ENCODE results near the gene OCA2.

Gene OCA2

DNA sequence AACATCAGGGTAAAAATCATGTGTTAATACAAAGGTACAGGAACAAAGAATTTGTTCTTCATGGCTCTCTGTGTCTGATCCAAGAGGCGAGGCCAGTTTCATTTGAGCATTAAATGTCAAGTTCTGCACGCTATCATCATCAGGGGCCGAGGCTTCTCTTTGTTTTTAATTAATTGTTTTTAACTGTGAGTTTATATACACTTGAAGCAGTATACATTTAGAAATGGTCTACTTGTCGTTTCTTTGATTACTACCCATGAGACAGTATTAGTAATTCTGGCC is 21.2 kb upstream of the OCA2 start:
- DNase-seq (ENCODE audit: low spot score), result no peak

DNA sequence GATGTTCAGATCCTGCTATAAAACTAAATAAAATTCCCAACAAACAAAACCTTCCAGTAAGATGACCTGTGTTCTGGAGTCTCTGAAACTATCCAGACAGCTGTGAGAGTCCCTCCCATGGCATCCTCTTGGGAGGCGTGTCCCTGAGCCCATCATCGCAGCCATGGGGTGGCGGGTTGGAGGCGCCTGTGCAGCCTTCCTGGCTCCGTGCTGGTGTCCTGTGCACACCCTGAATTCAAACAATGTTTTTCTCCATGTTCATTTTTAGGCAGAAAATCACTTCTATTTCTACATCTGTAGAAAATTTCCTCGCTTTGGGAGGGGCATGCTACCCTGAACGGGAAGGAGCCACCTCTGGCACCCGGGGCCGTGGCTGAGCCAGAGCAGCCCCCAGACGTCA is 19.4 kb upstream of the OCA2 start:
- DNase-seq (ENCODE audit: low spot score), result no peak

DNA sequence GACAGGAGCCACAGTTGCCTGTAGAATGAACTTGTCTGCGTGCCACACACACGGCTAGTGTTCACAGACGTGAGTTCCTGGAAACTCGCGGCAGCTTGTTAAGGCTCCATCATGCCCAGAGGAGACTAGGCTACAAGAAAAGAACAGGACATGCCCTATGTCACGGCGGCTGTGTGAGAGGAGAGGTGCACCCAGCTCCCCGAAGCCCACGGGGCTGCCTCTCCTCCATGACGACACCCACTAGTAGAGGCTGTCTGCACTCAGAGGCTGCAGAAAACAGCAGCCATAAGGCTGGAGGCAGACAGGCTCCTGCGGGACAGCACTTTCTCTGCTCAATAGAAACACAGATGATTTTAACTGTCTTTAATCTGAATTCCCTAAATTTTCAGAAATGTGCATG is 19.0 kb upstream of the OCA2 start:
- DNase-seq (ENCODE audit: low spot score), result no peak

DNA sequence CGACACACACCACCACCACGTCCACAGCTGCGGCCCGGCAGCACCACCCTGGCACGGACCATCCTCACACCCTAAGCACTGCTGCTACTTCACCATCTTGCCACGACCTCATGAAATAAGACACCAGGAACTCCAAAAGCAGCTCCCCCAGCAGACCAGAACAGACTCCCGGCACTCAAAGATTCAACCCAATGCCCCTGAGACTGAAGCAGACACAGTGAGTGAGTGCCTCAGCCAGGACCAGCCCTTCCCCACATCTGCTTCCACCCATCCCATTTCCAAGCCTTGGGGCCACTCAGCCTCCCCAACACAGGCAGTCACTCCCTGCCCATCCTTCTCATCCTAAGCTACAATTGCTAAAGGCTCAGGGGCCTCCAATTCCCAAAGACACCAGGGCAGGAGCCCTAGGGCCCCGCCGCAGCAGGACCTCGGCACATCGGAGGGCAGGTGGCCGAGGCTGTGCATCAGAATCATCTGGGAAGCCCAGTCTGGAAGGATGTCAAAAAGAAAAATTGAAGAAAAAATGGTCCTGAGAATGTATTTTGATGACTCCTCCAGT is 18.4 kb upstream of the OCA2 start:
- no peak for DNase-seq (ENCODE audit: low spot score)

DNA sequence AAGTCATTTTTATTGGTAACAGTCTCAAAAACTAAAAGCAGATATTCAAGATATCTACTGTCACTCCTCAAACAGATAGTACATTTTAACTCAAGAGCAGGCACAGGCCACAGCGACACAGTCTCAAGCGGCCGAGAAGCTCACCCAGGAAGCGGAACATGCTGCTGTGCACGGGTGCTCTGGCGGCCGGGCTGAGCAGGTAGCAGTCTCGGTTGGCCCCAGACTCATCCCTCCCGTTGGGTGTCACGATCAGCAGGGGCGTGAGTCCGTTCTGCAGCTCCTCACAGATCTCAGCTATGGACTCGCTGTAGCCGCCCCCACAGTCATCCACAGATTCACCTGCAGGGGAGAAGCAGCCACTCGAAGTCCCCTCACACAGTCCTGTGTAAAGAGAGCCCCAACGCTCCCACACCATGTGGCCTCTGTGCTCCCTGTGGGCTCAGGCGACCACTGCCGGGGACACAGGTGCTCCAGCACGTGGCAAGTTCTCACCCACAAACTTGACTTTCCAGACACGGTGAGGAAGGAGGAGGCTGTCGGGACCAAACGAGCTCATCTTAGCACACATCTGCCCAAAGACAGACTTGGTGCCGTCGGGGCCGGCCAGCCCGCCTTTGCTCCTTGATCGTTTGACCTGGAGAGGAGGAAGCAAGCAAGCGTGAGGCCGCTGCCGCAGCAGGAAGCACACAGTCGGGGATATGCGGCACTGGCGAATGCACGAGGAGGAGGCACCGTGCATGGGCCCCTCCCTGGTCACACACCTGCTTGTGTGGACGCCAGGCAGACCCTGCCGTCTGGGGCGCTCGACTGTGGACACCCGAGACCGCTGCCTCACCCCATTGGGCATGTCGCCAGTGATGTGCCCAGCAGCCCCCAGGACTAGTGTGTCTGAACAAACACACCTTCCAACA is 17.7 kb upstream of the OCA2 start:
- no peak for DNase-seq (ENCODE audit: low spot score)

DNA sequence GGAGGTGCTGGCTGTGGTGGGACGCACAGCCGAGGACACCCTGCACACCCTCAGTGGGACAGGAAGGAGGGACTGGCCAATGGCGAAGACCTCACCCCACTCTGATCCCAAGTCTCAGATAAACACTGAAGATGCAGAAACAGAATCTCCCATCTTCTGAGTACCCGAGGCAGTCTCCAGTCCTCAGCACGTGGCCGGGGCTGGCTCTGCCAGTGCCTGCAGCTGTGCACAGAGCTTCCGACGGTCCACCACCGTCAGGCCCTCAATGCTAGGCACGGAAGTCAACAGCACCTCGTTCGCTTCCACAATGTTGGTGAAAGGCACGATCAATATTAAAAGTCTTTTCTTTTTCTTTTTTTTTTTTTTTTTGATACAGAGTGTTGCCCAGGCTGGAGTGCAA is 16.8 kb upstream of the OCA2 start:
- DNase-seq (ENCODE audit: low spot score), result no peak

DNA sequence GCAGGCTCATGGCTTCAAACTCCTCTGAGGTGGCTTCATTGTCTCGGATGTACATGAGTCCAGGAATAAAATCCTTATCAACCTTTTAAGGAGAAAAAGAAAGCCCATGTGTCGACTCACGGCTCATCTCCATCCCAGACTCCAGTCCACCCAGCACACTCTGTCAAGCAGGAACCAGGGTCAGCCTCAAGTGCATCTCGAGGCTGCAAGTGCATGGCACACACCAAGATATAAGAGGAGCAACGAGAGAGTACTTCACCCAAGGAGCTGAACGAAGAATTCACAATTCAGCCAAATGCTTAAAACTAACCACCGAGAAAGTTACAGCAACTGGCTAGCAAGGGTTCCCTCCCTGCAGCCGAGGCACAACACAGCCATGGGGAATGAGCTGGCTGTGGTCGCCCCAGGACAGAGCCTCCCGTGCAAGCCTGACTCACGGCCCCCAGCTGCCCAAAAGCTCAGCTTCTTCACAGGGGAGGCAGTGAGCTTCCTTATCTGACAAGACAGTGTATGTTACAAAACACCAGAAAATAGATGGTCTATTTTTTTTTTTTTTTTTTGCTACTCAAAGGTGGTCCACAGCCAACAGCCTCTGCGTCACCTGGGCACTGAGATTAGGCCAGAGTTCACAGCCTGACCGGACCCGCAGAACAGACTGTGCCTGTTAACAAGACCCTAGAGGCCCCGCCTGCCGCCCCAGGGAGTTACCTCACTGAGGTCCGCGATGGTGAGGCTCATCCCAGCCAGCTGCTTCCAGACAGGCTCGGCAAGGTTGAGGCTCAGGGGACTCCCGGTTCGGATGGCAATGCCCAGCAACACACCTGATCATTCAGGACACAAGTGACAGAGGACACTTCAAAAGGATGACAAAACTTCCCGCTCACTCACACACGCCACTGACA is 15.9 kb upstream of the OCA2 start:
- no peak for DNase-seq (ENCODE audit: low spot score)

DNA sequence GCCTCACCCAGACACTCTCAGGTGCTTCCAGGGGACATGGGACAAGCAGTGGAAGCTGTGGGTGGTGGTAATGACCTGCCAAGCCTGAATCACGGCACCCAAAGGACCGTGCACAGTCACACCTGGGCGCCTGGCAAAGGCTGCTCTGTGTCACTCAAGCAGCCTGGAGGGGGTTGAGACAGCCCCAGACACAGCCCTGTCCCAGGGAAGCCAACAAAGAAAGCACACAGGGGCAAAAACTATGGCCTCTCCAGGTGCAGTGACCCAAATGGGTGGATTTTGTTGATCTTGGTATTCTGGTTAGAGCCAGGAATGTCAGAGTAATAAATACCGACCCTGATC is 15.0 kb upstream of the OCA2 start:
- DNase-seq (ENCODE audit: low spot score), result no peak

DNA sequence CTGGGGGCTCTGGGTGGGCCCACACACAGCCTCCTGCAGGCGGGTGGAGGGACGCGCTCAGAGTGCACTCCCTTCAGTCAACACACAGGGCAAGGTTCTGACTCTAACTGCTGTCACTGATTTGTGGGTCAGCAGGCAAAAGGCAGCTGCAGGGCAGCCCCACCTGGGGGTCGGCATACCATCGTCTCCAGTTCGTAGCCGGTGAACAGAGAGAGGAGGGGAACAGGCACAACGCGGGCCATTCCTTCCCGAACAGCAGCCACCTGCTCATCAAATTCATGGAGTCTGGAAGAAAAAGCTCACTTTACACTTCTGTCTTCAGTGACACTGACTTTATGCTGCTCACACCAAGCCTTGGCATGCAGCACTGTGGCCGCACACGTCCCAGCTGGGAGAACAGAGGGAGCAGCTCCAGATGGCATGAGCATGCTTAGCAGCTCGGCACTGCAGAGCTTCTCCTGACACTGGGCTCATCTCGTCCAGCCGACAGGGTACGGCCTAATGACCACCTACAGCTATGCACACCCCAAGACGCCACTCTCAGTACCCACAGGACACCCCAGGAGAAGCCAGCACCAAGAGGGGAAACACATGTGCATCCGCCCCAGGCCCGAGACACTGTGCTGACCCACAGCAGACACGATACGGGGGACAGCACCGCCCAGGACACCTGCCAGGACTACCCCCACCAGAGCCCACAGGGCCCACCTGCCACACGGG is 14.4 kb upstream of the OCA2 start:
- DNase-seq (ENCODE audit: low spot score), result no peak

DNA sequence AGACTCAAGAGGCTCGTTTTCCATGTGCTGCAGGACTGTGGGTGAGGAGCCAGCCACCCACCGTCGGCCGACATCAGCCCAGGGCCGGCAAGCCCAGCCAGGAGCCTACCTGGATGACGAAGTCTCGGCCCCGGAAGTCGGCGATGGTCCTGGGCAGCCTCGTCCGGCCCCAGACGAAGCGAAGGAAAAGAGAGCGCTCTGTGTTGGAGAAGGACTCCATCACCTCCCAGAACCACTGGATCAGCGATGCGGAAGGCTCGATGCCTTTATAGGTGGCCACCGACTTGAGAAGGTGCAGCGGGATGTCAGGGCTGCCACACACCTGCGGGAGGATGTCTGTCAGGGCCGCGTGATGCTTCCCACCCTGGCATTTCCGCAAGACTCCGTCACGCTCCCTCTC is 13.8 kb upstream of the OCA2 start:
- no peak for DNase-seq (ENCODE audit: low spot score)

DNA sequence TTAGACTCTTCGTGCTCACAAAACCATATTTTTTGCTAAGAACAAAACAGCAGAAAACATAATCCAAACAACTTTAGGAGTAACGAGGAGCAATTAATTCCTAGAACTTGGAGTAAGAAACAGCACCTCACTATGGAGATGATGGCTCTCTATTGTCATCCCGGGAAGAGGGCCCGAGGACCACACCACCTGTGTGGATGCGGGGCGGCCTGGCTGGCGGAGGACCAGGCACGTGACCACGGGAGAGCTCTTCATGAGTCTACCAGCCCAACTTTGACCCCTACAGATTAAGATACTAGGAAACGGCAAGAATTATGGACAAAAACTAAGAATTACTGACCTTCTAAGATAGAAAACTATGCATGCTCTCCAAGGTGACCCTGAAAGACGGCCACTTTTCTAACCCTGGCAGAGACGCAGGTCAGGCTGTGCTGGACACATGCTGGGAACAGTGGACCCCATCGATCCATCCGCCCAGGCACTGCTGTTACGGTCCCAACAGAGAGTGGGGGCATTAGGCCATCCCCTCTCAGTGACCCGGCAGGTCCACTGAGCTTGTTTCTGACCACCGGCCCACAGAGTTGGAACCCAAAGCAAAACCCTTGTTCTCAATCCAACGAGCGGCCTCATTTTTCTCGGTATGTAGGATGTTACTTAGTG is 13.1 kb upstream of the OCA2 start:
- DNase-seq (ENCODE audit: low spot score), result no peak

DNA sequence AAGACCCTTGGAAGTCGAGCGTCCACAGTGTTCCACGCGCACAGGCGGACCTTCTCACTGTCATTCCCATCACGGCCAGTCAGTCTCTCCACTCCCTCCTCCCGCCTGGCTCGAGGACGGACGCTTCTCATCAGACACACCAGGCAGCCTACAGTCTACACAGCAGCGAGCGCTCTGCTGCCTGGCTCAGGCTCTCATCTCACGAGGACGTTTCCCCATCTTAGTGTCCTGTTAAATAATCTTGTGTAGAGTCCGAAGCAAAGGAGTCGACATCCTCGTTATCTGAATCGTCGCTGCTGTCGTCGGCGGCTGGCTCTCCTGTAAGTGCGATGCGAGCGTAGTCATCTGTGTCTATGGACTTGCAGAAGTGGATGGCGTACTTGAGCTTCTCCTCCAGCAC is 12.4 kb upstream of the OCA2 start:
- DNase-seq (ENCODE audit: low spot score), result no peak

DNA sequence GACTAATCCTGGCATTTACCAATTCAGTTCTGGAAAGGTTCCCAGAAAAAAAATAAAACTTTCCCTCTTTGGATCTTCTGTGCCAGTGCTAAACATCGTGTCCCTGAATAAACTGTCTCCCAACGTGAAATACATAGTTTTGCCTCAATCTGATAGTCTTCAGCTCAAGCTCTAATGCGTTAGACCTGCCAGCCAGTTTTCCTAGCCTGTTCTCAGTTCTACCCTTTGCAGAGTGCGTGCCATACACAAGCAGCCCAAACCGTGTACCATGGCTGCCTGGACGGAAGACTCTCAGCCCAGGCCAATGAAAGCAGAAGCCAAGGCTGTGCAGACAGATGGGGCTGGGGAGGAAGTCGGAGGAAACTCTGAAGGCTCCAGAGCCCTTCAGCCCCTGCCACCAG is 11.4 kb upstream of the OCA2 start:
- no peak for DNase-seq (ENCODE audit: low spot score)

DNA sequence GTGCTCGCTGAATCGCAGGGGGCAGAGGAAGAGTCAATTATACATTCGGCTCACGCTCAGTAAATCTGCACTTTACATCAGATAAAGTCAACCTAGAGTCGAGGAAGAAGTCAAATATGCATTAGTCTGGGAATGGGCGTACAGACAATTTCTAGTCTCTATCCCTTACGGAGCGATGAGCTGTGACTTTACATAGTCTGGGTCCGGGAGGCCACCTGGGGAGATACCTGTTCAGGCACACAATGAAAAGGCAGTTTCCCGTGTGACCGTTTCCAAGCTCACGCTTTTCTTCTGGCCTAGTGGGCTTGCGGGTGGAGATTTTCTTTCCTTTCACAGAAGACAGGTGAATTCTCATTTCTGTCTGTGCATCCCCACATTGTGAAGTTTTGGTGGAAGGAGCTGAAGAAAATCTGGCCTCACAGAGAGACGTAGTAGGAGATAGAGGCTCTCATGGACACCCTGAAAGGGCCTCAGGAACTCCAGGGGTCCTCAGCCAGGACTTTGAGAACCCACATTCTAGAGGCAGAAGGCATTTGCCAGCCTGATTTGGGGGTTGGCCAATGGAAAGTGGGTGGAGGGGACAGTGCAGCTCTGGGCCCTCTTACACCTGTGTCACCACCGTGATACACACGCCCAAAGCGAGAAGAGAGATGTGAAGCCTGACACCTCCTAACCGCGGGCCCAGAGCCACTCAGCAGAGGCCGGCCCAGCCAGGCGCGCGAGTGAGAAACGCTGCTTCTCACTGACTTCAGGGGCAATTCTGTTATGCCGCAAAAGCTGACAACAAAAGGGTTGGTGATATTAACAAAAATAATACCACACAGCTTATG is 10.7 kb upstream of the OCA2 start:
- no peak for DNase-seq (ENCODE audit: low spot score)

DNA sequence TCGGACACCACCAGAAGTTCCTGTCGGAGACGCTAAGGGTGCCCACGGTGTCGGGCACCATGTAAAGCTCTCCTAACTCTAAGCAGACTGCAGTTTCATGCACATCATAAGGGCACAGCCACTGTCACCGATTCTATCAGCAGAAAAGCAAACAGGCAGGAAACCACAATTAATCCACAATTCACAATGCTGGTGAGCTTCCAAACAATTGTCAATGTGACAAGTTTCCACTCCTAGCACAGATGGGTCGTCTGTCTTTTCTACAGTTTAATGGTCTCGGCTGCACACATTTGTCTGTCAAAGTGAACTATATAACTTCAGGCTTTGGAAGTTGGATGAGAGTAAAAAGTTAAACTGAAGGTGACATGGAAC is 8.8 kb upstream of the OCA2 start:
- no peak for DNase-seq (ENCODE audit: low spot score)

DNA sequence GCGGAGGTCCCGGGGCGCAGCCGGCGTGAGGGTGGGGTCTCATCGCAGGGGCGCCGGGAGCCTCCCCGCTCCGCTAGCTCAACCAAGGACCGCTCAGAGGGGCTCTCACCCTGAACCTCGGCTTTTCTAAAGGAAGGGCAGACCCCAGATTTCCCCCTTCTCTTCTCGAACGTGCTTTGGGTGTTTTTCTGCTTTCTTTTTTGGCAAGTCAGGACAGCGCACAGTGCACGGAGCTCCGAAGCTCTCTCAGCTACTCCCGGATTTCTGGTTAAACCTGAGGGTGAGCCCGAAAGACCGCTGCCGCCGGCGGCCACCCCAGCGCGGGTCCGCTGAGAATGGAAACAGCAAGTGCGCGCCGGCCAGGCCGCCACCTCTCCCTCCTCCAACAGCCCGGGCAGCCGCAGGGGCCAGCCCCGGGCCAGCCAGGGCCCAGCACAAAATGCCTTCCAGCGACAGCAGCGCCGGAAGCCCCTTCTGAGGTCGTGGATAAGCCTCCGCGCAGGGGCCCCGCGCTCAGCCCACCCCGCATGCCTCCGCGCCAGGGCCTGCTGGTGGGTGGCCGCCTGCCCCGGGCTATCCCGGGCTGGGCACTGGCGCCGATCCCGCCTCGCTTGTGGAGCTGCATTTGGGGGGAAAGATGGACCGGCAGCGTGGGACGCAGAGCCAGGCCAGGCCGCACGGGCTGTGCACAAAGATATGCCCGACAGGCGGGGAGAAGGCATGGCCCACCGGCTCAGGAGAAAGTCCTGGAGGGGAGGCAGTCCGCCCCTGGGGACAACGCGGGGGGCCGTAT is 8.2 kb upstream of the OCA2 start:
- no peak for DNase-seq (ENCODE audit: low spot score)

DNA sequence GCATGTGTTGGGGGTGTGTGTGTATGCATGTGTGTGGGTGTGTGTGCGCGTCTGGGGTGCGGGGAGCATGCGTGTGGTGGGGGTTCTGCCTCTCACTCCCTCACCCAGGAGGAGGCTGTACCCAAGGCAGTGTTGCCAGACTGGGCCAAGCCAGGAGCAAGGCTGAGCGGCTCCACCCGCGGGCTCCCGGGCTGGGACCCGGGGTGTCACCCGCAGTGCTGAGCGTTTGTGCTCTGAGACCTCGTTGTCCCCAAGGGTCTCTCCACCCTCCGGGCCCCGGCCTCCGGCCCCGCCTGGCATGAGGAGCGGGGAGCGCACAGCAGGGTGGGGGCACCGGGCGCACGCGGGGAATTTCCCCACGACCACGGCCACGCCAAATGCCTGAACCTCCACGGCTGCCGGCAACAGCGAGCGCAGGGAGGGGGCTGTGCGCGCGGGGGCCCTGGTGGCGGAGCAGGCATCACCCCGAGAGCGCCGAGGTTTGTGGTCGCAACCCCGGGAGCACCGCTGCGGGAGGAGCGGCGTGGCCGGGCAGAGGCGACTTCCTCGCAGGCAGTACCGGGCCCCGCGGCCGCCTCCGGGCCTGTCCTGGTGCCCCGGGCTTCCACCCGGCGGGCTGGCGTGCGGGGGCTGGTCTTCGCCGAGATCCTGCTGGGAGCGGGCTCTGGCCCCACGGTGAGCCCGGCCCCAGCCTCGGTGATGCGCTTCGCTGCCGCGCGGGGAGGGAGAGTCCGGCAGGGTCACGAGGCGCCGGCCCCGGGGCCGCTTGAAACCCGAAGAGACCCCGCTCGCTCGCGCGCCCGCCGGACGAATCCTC is 7.4 kb upstream of the OCA2 start:
- no peak for DNase-seq (ENCODE audit: low spot score)

DNA sequence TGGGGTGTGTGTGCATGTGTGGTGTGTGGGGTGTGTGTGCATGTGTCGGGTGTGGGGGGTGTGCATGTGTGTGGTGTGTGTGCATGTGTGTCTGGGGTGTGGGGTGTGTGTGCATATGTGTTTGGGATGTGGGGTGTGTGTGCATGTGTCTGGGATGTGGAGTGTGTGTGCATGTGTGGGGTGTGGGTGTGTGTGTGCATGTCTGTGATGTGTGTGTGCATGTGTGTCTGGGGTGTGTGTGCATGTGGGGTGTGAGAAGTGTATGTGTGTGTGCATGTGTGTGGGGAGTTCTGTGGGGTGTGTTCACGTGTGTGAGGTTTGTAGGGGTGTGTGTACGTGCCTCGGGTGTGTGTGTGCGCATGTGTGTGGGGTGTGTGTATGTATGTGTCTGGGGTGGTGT is 6.7 kb upstream of the OCA2 start:
- DNase-seq (ENCODE audit: low spot score), result no peak

DNA sequence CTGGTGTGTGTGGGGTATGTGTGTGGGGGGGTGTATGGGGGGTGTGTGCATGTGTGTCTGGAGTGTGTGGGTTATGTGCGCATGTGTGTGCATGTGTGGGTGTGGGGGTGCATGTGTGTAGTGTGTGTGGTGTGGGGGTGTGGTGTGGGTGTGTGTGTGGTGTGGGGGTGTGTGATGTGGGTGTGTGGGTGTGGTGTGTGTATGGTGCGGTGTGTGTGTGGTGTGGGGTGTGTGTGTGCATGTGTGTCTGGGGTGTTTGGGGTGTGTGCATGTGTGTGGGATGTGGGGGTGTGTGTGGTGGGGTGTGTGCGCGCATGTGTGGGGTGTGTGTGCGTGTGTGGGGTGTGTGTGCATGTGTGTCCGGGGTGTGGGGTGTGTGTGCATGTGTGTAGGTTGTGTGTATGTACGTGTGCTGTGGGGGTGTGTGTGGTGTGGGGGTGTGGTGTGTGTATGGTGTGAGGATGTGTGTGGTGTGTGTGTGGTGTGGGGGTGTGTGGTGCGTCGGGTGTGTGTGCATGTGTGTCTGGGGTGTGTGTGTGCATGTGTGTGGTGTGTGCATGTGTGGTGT is 6.2 kb upstream of the OCA2 start:
- DNase-seq (ENCODE audit: low spot score), result no peak
